Parietal lobe (tissue), 1 donor: ENCODE results near the gene EYS. TPM values are rescaled to one million over a fixed set of nuclear protein-coding genes. Genes with fewer than 3 reads are reported as not detected.

Source experiments
- total RNA-seq: library from RNA; depleted of rRNA; stranded (reverse); fragments of >200 nt; gene quantifications from one replicate; pipeline ENCODE4 v1.2.3, GENCODE V29; 2014

EYS gene
- 1.9 TPM for total RNA-seq

GRCh38 chr6:65707126-65707826, at the start of gene EYS:
EYS (minus strand) TSS chr6:65707226; CDS start chr6:65495410, 211,816 bp downstream.

